Immature natural killer cell (primary cell): Measurements from ENCODE around the gene TRIM68. TPM values are rescaled to one million over a fixed set of nuclear protein-coding genes. Genes with fewer than 3 reads are reported as not detected.

Experiments
- DNase-seq, 3 donors: peaks; one replicate each; pipeline ENCODE4 v3.0.0; 2022; ENCODE audit warnings: mixed read lengths in 1 of 3
- H3K27ac Mint-ChIP-seq, 6 donors: one replicate each; pipeline ENCODE4 v1.8.0; 2020; ENCODE audit warnings: mixed read lengths in 6 of 6, mild to moderate bottlenecking in 5 of 6, inconsistent platforms in 4 of 6, moderate library complexity in 3 of 6
- H3K27me3 Mint-ChIP-seq, 3 donors: one replicate each; pipeline ENCODE4 v1.8.0; 2020 to 2021; ENCODE audit warnings: low read depth in 3 of 3, mild to moderate bottlenecking in 3 of 3, mixed read lengths in 3 of 3, moderate library complexity in 3 of 3, inconsistent platforms in 1 of 3
- H3K36me3 Mint-ChIP-seq, 3 donors: one replicate each; pipeline ENCODE4 v1.8.0; 2020; ENCODE audit warnings: mixed read lengths in 3 of 3, inconsistent platforms in 2 of 3, mild to moderate bottlenecking in 2 of 3
- H3K4me1 Mint-ChIP-seq, 2 donors: one replicate each; pipeline ENCODE4 v1.8.0; 2020; ENCODE audit warnings: inconsistent platforms in 2 of 2, mild to moderate bottlenecking in 2 of 2, mixed read lengths in 2 of 2, moderate library complexity in 1 of 2
- H3K4me3 Mint-ChIP-seq, 5 donors: one replicate each; pipeline ENCODE4 v1.8.0; 2020; ENCODE audit warnings: mild to moderate bottlenecking in 5 of 5, mixed read lengths in 5 of 5, inconsistent platforms in 3 of 5, moderate library complexity in 3 of 5
- H3K9me3 Mint-ChIP-seq, 6 donors: one replicate each; pipeline ENCODE4 v1.8.0; 2020; ENCODE audit warnings: mild to moderate bottlenecking in 6 of 6, mixed read lengths in 6 of 6, inconsistent platforms in 4 of 6, moderate library complexity in 3 of 6
- polyA plus RNA-seq, 3 donors: library from polyadenylated mRNA; unstranded; fragments of 300-500 nt; fragmentation: Illumina TruSeq; gene quantifications; one replicate each; pipeline ENCODE4 v1.2.3, GENCODE V29; 2021

The TRIM68 gene
- polyA plus RNA-seq, 3 donors from 2014 or later, result 10.3 to 18.4 (median 15.5) TPM

- Mint-ChIP-seq H3K9me3 (peaks cover 10 to 33% (median 12%) of the 10 kb centered on the region in 6 donors), H3K4me3 (no peak overlapping the region), H3K36me3 (peaks cover 0 to 6% (median 5%) of the 10 kb centered on the region in 3 donors), H3K4me1 (no peaks in the 10 kb centered on the region), H3K27me3 (peaks cover 2 to 11% (median 6%) of the 10 kb centered on the region in 3 donors), H3K27ac (no peak overlapping the region)
- peak in 1 of 3 donors; percentile 9 for DNase-seq
Measured at GRCh38 chr11:4626207-4627099, 18.4 kb upstream of the TRIM68 start.

- no peak overlapping the region for H3K4me3 Mint-ChIP-seq
- no peak overlapping the region for H3K27ac Mint-ChIP-seq
- no peak for DNase-seq
- peaks cover 0 to 4% (median 2%) of the 10 kb centered on the region in 3 donors for H3K27me3 Mint-ChIP-seq
- H3K9me3 Mint-ChIP-seq, result peaks cover 0 to 7% (median 0%) of the 10 kb centered on the region in 6 donors
- no peaks in the 10 kb centered on the region for H3K4me1 Mint-ChIP-seq
- peaks cover 0 to 6% (median 0%) of the 10 kb centered on the region in 3 donors for H3K36me3 Mint-ChIP-seq
Measured at GRCh38 chr11:4619514-4619913, 11.5 kb upstream of the TRIM68 start.

GRCh38 chr11:4615856-4616444 is 7.9 kb upstream of the TRIM68 start:
- Mint-ChIP-seq H3K4me1 (no peaks in the 10 kb centered on the region), H3K36me3 (no peaks in the 10 kb centered on the region), H3K27ac (no peak overlapping the region), H3K27me3 (peaks cover 0 to 7% (median 2%) of the 10 kb centered on the region in 3 donors), H3K4me3 (no peak overlapping the region), H3K9me3 (no peaks in the 10 kb centered on the region)
- no peak for DNase-seq

GRCh38 chr11:4611986-4612385 is 4.0 kb upstream of the TRIM68 start:
- Mint-ChIP-seq H3K9me3 (no peaks in the 10 kb centered on the region), H3K27ac (no peak overlapping the region), H3K36me3 (no peaks in the 10 kb centered on the region), H3K4me1 (peaks cover 35 to 37% of the 10 kb centered on the region in 2 donors), H3K4me3 (no peak overlapping the region), H3K27me3 (peaks cover 2 to 11% (median 2%) of the 10 kb centered on the region in 3 donors)
- no peak for DNase-seq

GRCh38 chr11:4610258-4610935 is 2.4 kb upstream of the TRIM68 start:
- Mint-ChIP-seq H3K9me3 (no peaks in the 10 kb centered on the region), H3K4me3 (peak overlapping the region; percentile 20 to 57 (median 37)), H3K27ac (peak overlapping the region; percentile 42 to 88 (median 84)), H3K27me3 (peaks cover 2 to 9% (median 2%) of the 10 kb centered on the region in 3 donors), H3K4me1 (peaks cover 45 to 53% of the 10 kb centered on the region in 2 donors), H3K36me3 (no peaks in the 10 kb centered on the region)
- DNase-seq, result peak; percentile 17 to 36 (median 26)

- Mint-ChIP-seq H3K4me1 (peaks cover 45 to 63% of the 10 kb centered on the region in 2 donors), H3K9me3 (peaks cover 0 to under 1% (median 0%) of the 10 kb centered on the region in 6 donors), H3K27ac (peak overlapping the region; percentile 81 to 96 (median 93)), H3K4me3 (peak overlapping the region; percentile 90 to 95 (median 94)), H3K36me3 (peaks cover 1 to 16% (median 4%) of the 10 kb centered on the region in 3 donors), H3K27me3 (peaks cover 2 to 4% (median 2%) of the 10 kb centered on the region in 3 donors)
- no peak for DNase-seq
Measured at GRCh38 chr11:4607096-4607495, 935 bp downstream of the TRIM68 start.

GRCh38 chr11:4606231-4607015 is 1.6 kb downstream of the TRIM68 start:
- H3K36me3 Mint-ChIP-seq, result peaks cover 6 to 22% (median 9%) of the 10 kb centered on the region in 3 donors
- H3K4me1 Mint-ChIP-seq, result peaks cover 45 to 63% of the 10 kb centered on the region in 2 donors
- peaks cover 0 to 2% (median 0%) of the 10 kb centered on the region in 6 donors for H3K9me3 Mint-ChIP-seq
- peak overlapping the region; percentile 90 to 95 (median 94) for H3K4me3 Mint-ChIP-seq
- no peak for DNase-seq
- H3K27ac Mint-ChIP-seq, result peak overlapping the region in 5 of 6 donors; percentile 81 to 96 (median 96)
- H3K27me3 Mint-ChIP-seq, result peaks cover 2 to 4% (median 2%) of the 10 kb centered on the region in 3 donors

GRCh38 chr11:4605057-4605456 is 3.0 kb downstream of the TRIM68 start:
- Mint-ChIP-seq H3K4me1 (peaks cover 39 to 55% of the 10 kb centered on the region in 2 donors), H3K4me3 (no peak overlapping the region)

GRCh38 chr11:4593739-4594138 is 14.3 kb downstream of the TRIM68 start, which contains the start of gene OR52I1:
OR52I1 (plus strand) TSS chr11:4594039; CDS start chr11:4594039, 0 bp downstream.
- DNase-seq, result no peak
- Mint-ChIP-seq H3K9me3 (no peaks in the 10 kb centered on the region), H3K4me1 (no peaks in the 10 kb centered on the region), H3K27me3 (peaks cover 0 to 5% (median 0%) of the 10 kb centered on the region in 3 donors), H3K36me3 (peaks cover 6 to 21% (median 13%) of the 10 kb centered on the region in 3 donors), H3K27ac (no peak within 1 kb of the TSS), H3K4me3 (no peak within 1 kb of the TSS)

More at GRCh38 chr11:4605057-4605456, 3.0 kb downstream of the TRIM68 start:
- peaks cover 0 to 2% (median 0%) of the 10 kb centered on the region in 6 donors for H3K9me3 Mint-ChIP-seq
- no peak for DNase-seq
- H3K27me3 Mint-ChIP-seq, result peaks cover 2 to 4% (median 2%) of the 10 kb centered on the region in 3 donors
- H3K27ac Mint-ChIP-seq, result no peak overlapping the region
- peaks cover 16 to 35% (median 19%) of the 10 kb centered on the region in 3 donors for H3K36me3 Mint-ChIP-seq

GRCh38 chr11:4589017-4589416 is 19.0 kb downstream of the TRIM68 start:
- no peak overlapping the region for H3K27ac Mint-ChIP-seq
- no peak overlapping the region for H3K4me3 Mint-ChIP-seq
- H3K4me1 Mint-ChIP-seq, result no peaks in the 10 kb centered on the region
- DNase-seq, result no peak
- H3K36me3 Mint-ChIP-seq, result no peaks in the 10 kb centered on the region
- peaks cover 5 to 6% (median 5%) of the 10 kb centered on the region in 3 donors for H3K27me3 Mint-ChIP-seq
- H3K9me3 Mint-ChIP-seq, result no peaks in the 10 kb centered on the region

- Mint-ChIP-seq H3K9me3 (no peaks in the 10 kb centered on the region), H3K27ac (no peak within 1 kb of the TSS), H3K4me1 (no peaks in the 10 kb centered on the region), H3K27me3 (peaks cover 1 to 13% (median 9%) of the 10 kb centered on the region in 3 donors), H3K36me3 (no peaks in the 10 kb centered on the region), H3K4me3 (no peak within 1 kb of the TSS)
- DNase-seq, result no peak
Measured at GRCh38 chr11:4581443-4581842, 26.6 kb downstream of the TRIM68 start, which contains the start of gene OR52I2. OR52I2 (plus strand) TSS chr11:4581743.

- H3K9me3 Mint-ChIP-seq, result no peaks in the 10 kb centered on the region
- no peaks in the 10 kb centered on the region for H3K4me1 Mint-ChIP-seq
- H3K4me3 Mint-ChIP-seq, result no peak overlapping the region
- H3K27me3 Mint-ChIP-seq, result peaks cover 1 to 12% (median 10%) of the 10 kb centered on the region in 3 donors
- DNase-seq, result no peak
- H3K36me3 Mint-ChIP-seq, result no peaks in the 10 kb centered on the region
- no peak overlapping the region for H3K27ac Mint-ChIP-seq
Measured at GRCh38 chr11:4580124-4580523, 27.9 kb downstream of the TRIM68 start.

GRCh38 chr11:4578624-4579023 is 29.4 kb downstream of the TRIM68 start:
- no peaks in the 10 kb centered on the region for H3K9me3 Mint-ChIP-seq
- H3K36me3 Mint-ChIP-seq, result no peaks in the 10 kb centered on the region
- DNase-seq, result no peak
- H3K27ac Mint-ChIP-seq, result no peak overlapping the region
- no peak overlapping the region for H3K4me3 Mint-ChIP-seq
- peaks cover 1 to 15% (median 7%) of the 10 kb centered on the region in 3 donors for H3K27me3 Mint-ChIP-seq
- H3K4me1 Mint-ChIP-seq, result no peaks in the 10 kb centered on the region
